ENCODE results near the gene PLCG2.

DNA sequence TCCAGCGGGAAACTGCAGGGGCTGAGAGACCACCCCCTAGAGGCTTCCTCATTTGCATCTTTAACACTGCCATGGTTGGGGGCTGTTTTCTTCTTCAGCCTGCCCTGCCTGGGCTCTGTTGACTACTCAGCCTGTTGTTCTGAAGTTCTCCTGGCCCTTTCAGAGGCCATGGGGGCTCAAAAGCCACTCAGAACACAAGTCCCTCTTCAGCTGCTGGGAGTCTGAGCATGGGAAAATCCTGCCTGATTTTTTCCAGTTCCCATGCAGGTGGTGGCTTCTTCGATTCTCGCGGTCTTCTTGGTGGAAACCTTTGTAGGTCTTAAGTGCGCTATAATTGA is 36.3 kb downstream of the PLCG2 start:
- no peak for TF ChIP-seq EZH2 (IDR thresholded peaks at IDR 0.05; ENCODE audit: insufficient read depth, poor library complexity, severe bottlenecking)
- no peak for TF ChIP-seq EZH2phosphoT487 (IDR thresholded peaks at IDR 0.05; ENCODE audit: insufficient read depth, low read depth)

Data from GM23248 (cell line).